Tibial nerve (tissue), 3 donors: ENCODE data around the gene PLXNA4.

Experiments
- POLR2A ChIP-seq, 2 donors: fragments of 450-650 bp; IDR thresholded peaks; one replicate each; pipeline ENCODE4 v1.6.1; 2017; ENCODE audit warnings: antibody characterized with exemption in 2 of 2, mild to moderate bottlenecking in 2 of 2, moderate library complexity in 2 of 2
- TF ChIP-seq, protein P1 (sequence below), 5 experiments: fragments of 200-600 bp in 3 of 5; fragments of 450-650 bp in 2 of 5; sonication (generic) in 3 of 5; IDR thresholded peaks; one replicate each; pipeline ENCODE4 v1.5.1; 2016 to 2019; ENCODE audit warnings: antibody characterized with exemption in 5 of 5, mild to moderate bottlenecking in 3 of 5, moderate library complexity in 2 of 5

DNA sequence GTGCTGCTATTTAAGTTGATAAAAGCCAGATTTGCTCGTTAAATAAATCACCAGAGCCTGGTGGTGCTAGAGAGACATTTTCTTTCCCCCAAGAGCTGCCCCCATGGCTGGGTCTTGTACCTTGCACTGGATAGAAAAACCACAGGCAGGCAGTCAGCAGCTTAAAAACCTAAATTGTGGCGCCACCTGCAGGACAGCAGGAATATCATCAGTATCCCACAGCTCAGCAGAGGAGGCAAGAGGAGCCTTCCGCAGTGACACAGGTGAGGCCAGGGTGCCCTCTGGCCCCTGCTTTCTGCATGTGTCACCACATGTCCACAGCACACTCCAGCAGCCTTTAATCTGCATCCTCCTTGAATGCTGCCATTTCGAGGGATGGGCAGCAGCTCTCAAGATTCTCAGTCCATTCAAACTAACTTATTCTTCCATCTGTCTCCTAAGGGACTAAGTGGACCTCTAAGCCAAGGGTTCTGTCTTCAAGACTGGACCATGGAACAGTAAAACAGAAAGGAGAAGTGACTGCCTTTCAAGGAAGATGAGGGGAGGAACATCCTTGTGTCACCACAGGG is 4.5 kb upstream of the PLXNA4 start:
- TF ChIP-seq, protein P1, sequence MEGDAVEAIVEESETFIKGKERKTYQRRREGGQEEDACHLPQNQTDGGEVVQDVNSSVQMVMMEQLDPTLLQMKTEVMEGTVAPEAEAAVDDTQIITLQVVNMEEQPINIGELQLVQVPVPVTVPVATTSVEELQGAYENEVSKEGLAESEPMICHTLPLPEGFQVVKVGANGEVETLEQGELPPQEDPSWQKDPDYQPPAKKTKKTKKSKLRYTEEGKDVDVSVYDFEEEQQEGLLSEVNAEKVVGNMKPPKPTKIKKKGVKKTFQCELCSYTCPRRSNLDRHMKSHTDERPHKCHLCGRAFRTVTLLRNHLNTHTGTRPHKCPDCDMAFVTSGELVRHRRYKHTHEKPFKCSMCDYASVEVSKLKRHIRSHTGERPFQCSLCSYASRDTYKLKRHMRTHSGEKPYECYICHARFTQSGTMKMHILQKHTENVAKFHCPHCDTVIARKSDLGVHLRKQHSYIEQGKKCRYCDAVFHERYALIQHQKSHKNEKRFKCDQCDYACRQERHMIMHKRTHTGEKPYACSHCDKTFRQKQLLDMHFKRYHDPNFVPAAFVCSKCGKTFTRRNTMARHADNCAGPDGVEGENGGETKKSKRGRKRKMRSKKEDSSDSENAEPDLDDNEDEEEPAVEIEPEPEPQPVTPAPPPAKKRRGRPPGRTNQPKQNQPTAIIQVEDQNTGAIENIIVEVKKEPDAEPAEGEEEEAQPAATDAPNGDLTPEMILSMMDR (IDR thresholded peaks at IDR 0.05), result peak; percentile 48 to 86 (median 67)
- no peak for TF ChIP-seq POLR2A (IDR thresholded peaks at IDR 0.05)
